LNCaP clone FGC (cell line): ENCODE results near the gene FHL2.
"Not testable (repeated sequence)": the region's sequence is repeated elsewhere in the genome, so short reads cannot be mapped to it uniquely, and the experiment has no call there.

Experiments used
- DNase-seq: peaks from one replicate; pipeline ENCODE4 v3.0.0-alpha.2; 2011; ENCODE audit warnings: low read depth
- H3K4me3 ChIP-seq: 2 replicates; pipeline ENCODE4 v1.5.1; 2011; ENCODE audit warnings: mild to moderate bottlenecking, low read depth, low read length, control low read depth
- CTCF ChIP-seq: IDR thresholded peaks from 2 replicates; pipeline ENCODE4 v1.5.1; 2012; ENCODE audit warnings: mild to moderate bottlenecking; ENCODE audit not compliant: control insufficient read depth, insufficient read depth; ENCODE audit errors: extremely low read depth

The FHL2 gene

GRCh38 chr2:105431367-105432043 is 32.7 kb upstream of the FHL2 start:
- DNase-seq = no peak
- H3K4me3 ChIP-seq = no peak overlapping the region
- TF ChIP-seq CTCF = no peak

- no peak for TF ChIP-seq CTCF
Measured at GRCh38 chr2:105428387-105429018, 29.7 kb upstream of the FHL2 start.

GRCh38 chr2:105427485-105427884 is 28.6 kb upstream of the FHL2 start:
- H3K4me3 ChIP-seq = no peak overlapping the region
- TF ChIP-seq CTCF = no peak
- no peak for DNase-seq

More at GRCh38 chr2:105428387-105429018, 29.7 kb upstream of the FHL2 start:
- no peak for DNase-seq
- H3K4me3 ChIP-seq = no peak overlapping the region

GRCh38 chr2:105426626-105427292 is 27.9 kb upstream of the FHL2 start:
- no peak for DNase-seq
- H3K4me3 ChIP-seq = no peak overlapping the region
- no peak for TF ChIP-seq CTCF

GRCh38 chr2:105425936-105426625 is 27.2 kb upstream of the FHL2 start:
- no peak for TF ChIP-seq CTCF
- no peak for DNase-seq

GRCh38 chr2:105424836-105425235 is 26.0 kb upstream of the FHL2 start:
- H3K4me3 ChIP-seq = not testable (repeated sequence)

More at GRCh38 chr2:105425936-105426625, 27.2 kb upstream of the FHL2 start:
- no peak overlapping the region for H3K4me3 ChIP-seq

GRCh38 chr2:105422801-105423200 is 23.9 kb upstream of the FHL2 start:
- no peak for TF ChIP-seq CTCF
- H3K4me3 ChIP-seq = no peak overlapping the region
- DNase-seq = no peak

More at GRCh38 chr2:105424836-105425235, 26.0 kb upstream of the FHL2 start:
- not testable (repeated sequence) for DNase-seq
